ENCODE measurements around the gene TSHZ2.

Gene TSHZ2

GRCh38 chr20:53376021-53376420 is 403.9 kb downstream of the TSHZ2 start:
- H3K27me3 Mint-ChIP-seq (ENCODE audit: low read depth), result no peaks in the 10 kb centered on the region
- H3K36me3 Mint-ChIP-seq (ENCODE audit: low read depth), result peaks cover 2% of the 10 kb centered on the region

GRCh38 chr20:53379014-53379832 is 407.1 kb downstream of the TSHZ2 start:
- Mint-ChIP-seq H3K4me1 (ENCODE audit: low read depth) (no peaks in the 10 kb centered on the region), H3K9me3 (no peaks in the 10 kb centered on the region), H3K4me3 (no peak overlapping the region), H3K27ac (no peak overlapping the region), H3K36me3 (ENCODE audit: low read depth) (no peaks in the 10 kb centered on the region), H3K27me3 (ENCODE audit: low read depth) (no peaks in the 10 kb centered on the region)

More at GRCh38 chr20:53376021-53376420, 403.9 kb downstream of the TSHZ2 start:
- H3K9me3 Mint-ChIP-seq, result no peaks in the 10 kb centered on the region
- H3K4me3 Mint-ChIP-seq, result no peak overlapping the region
- H3K27ac Mint-ChIP-seq, result no peak overlapping the region
- no peaks in the 10 kb centered on the region for H3K4me1 Mint-ChIP-seq (ENCODE audit: low read depth)

- H3K4me3 Mint-ChIP-seq, result no peak overlapping the region
- H3K9me3 Mint-ChIP-seq, result no peaks in the 10 kb centered on the region
- no peak overlapping the region for H3K27ac Mint-ChIP-seq
- H3K27me3 Mint-ChIP-seq (ENCODE audit: low read depth), result no peaks in the 10 kb centered on the region
- H3K4me1 Mint-ChIP-seq (ENCODE audit: low read depth), result no peaks in the 10 kb centered on the region
- H3K36me3 Mint-ChIP-seq (ENCODE audit: low read depth), result no peaks in the 10 kb centered on the region
Observed at GRCh38 chr20:53379833-53380120, 407.6 kb downstream of the TSHZ2 start.

GRCh38 chr20:53381568-53382262 is 409.6 kb downstream of the TSHZ2 start:
- H3K27me3 Mint-ChIP-seq (ENCODE audit: low read depth), result no peaks in the 10 kb centered on the region
- H3K36me3 Mint-ChIP-seq (ENCODE audit: low read depth), result no peaks in the 10 kb centered on the region
- H3K4me3 Mint-ChIP-seq, result no peak overlapping the region
- no peaks in the 10 kb centered on the region for H3K4me1 Mint-ChIP-seq (ENCODE audit: low read depth)
- H3K9me3 Mint-ChIP-seq, result no peaks in the 10 kb centered on the region
- H3K27ac Mint-ChIP-seq, result no peak overlapping the region

- Mint-ChIP-seq H3K27ac (no peak overlapping the region), H3K4me3 (no peak overlapping the region), H3K36me3 (ENCODE audit: low read depth) (no peaks in the 10 kb centered on the region), H3K4me1 (ENCODE audit: low read depth) (no peaks in the 10 kb centered on the region), H3K27me3 (ENCODE audit: low read depth) (no peaks in the 10 kb centered on the region), H3K9me3 (no peaks in the 10 kb centered on the region)
Observed at GRCh38 chr20:53382263-53382844, 410.2 kb downstream of the TSHZ2 start.

- Mint-ChIP-seq H3K27ac (no peak overlapping the region), H3K36me3 (ENCODE audit: low read depth) (no peaks in the 10 kb centered on the region), H3K4me3 (no peak overlapping the region), H3K9me3 (no peaks in the 10 kb centered on the region), H3K4me1 (ENCODE audit: low read depth) (peaks cover 8% of the 10 kb centered on the region), H3K27me3 (ENCODE audit: low read depth) (no peaks in the 10 kb centered on the region)
Observed at GRCh38 chr20:53383916-53384315, 411.8 kb downstream of the TSHZ2 start.

GRCh38 chr20:53384392-53384791 is 412.2 kb downstream of the TSHZ2 start:
- Mint-ChIP-seq H3K36me3 (ENCODE audit: low read depth) (no peaks in the 10 kb centered on the region), H3K9me3 (no peaks in the 10 kb centered on the region)

GRCh38 chr20:53385941-53386767 is 414.0 kb downstream of the TSHZ2 start:
- H3K9me3 Mint-ChIP-seq, result no peaks in the 10 kb centered on the region
- peaks cover 17% of the 10 kb centered on the region for H3K4me1 Mint-ChIP-seq (ENCODE audit: low read depth)
- H3K4me3 Mint-ChIP-seq, result no peak overlapping the region
- H3K27me3 Mint-ChIP-seq (ENCODE audit: low read depth), result no peaks in the 10 kb centered on the region
- H3K36me3 Mint-ChIP-seq (ENCODE audit: low read depth), result no peaks in the 10 kb centered on the region
- no peak overlapping the region for H3K27ac Mint-ChIP-seq

More at GRCh38 chr20:53384392-53384791, 412.2 kb downstream of the TSHZ2 start:
- no peak overlapping the region for H3K27ac Mint-ChIP-seq
- no peaks in the 10 kb centered on the region for H3K27me3 Mint-ChIP-seq (ENCODE audit: low read depth)
- no peak overlapping the region for H3K4me3 Mint-ChIP-seq
- peaks cover 13% of the 10 kb centered on the region for H3K4me1 Mint-ChIP-seq (ENCODE audit: low read depth)

- Mint-ChIP-seq H3K27me3 (ENCODE audit: low read depth) (no peaks in the 10 kb centered on the region), H3K4me1 (ENCODE audit: low read depth) (peaks cover 17% of the 10 kb centered on the region), H3K27ac (peak overlapping the region; percentile 39), H3K4me3 (no peak overlapping the region), H3K36me3 (ENCODE audit: low read depth) (no peaks in the 10 kb centered on the region), H3K9me3 (no peaks in the 10 kb centered on the region)
Observed at GRCh38 chr20:53387983-53388675, 416.0 kb downstream of the TSHZ2 start.

GRCh38 chr20:53389516-53390300 is 417.6 kb downstream of the TSHZ2 start:
- no peaks in the 10 kb centered on the region for H3K27me3 Mint-ChIP-seq (ENCODE audit: low read depth)
- no peak overlapping the region for H3K27ac Mint-ChIP-seq
- no peaks in the 10 kb centered on the region for H3K9me3 Mint-ChIP-seq
- H3K4me1 Mint-ChIP-seq (ENCODE audit: low read depth), result peaks cover 17% of the 10 kb centered on the region
- no peaks in the 10 kb centered on the region for H3K36me3 Mint-ChIP-seq (ENCODE audit: low read depth)
- no peak overlapping the region for H3K4me3 Mint-ChIP-seq

- Mint-ChIP-seq H3K4me1 (ENCODE audit: low read depth) (peaks cover 17% of the 10 kb centered on the region), H3K36me3 (ENCODE audit: low read depth) (no peaks in the 10 kb centered on the region), H3K9me3 (no peaks in the 10 kb centered on the region), H3K4me3 (no peak overlapping the region), H3K27ac (no peak overlapping the region), H3K27me3 (ENCODE audit: low read depth) (no peaks in the 10 kb centered on the region)
Observed at GRCh38 chr20:53390770-53391169, 418.6 kb downstream of the TSHZ2 start.

GRCh38 chr20:53394433-53394832 is 422.3 kb downstream of the TSHZ2 start:
- no peaks in the 10 kb centered on the region for H3K27me3 Mint-ChIP-seq (ENCODE audit: low read depth)
- no peak overlapping the region for H3K4me3 Mint-ChIP-seq

GRCh38 chr20:53395188-53395923 is 423.2 kb downstream of the TSHZ2 start:
- no peaks in the 10 kb centered on the region for H3K9me3 Mint-ChIP-seq

More at GRCh38 chr20:53394433-53394832, 422.3 kb downstream of the TSHZ2 start:
- Mint-ChIP-seq H3K9me3 (no peaks in the 10 kb centered on the region), H3K4me1 (ENCODE audit: low read depth) (peaks cover 4% of the 10 kb centered on the region), H3K27ac (no peak overlapping the region), H3K36me3 (ENCODE audit: low read depth) (no peaks in the 10 kb centered on the region)

More at GRCh38 chr20:53395188-53395923, 423.2 kb downstream of the TSHZ2 start:
- Mint-ChIP-seq H3K27me3 (ENCODE audit: low read depth) (no peaks in the 10 kb centered on the region), H3K36me3 (ENCODE audit: low read depth) (no peaks in the 10 kb centered on the region), H3K4me3 (no peak overlapping the region), H3K27ac (no peak overlapping the region), H3K4me1 (ENCODE audit: low read depth) (no peaks in the 10 kb centered on the region)
